SK-N-SH (cell line): ENCODE data around the gene MAD2L2. TPM values are rescaled to one million over a fixed set of nuclear protein-coding genes. Genes with fewer than 3 reads are reported as not detected.

ENCODE experiments used
- CTCF ChIA-PET: fragments of 300-600, 350-600 bp; formaldehyde crosslinking; extraction: SDS; loops from one replicate; lab custom pipeline; 2021; lab: Yijun Ruan, JAX
- POLR2A ChIA-PET: fragments of 350-600 bp; sonication (Branson Sonifier 250); formaldehyde crosslinking; extraction: SDS; loops from one replicate; lab custom pipeline; 2020; ENCODE audit warnings: antibody characterized with exemption, inconsistent platforms; lab: Yijun Ruan, JAX
- DNase-seq: peaks from one replicate; pipeline ENCODE4 v3.0.0; 2012
- H2AFZ ChIP-seq: fragments of 200-600 bp; sonication (generic); 2 replicates; pipeline ENCODE4 v1.8.1; 2016; ENCODE audit warnings: antibody characterized with exemption, mild to moderate bottlenecking, low read depth
- H3F3A ChIP-seq: fragments of 200-600 bp; sonication (generic); replicated peaks from 2 replicates; pipeline ENCODE3; 2016; ENCODE audit warnings: antibody characterized with exemption, mild to moderate bottlenecking; ENCODE audit not compliant: insufficient read depth
- H3K27ac ChIP-seq, 2 experiments: fragments of 200-500 bp in 1 of 2; fragments of 200-600 bp in 1 of 2; sonication (Bioruptor generic) in 1 of 2; sonication (generic), shearing (Covaris generic) in 1 of 2; 2 replicates each; pipeline versions ENCODE4 v1.5.1 to v1.6.1; 2014 to 2016; ENCODE audit warnings: low read depth in 2 of 2, inconsistent platforms in 1 of 2, low read length in 1 of 2, mild to moderate bottlenecking in 1 of 2, mixed read lengths in 1 of 2
- H3K27me3 ChIP-seq: fragments of 200-600 bp; sonication (generic), shearing (Covaris generic); 2 replicates; pipeline ENCODE4 v1.6.1; 2016; ENCODE audit warnings: mixed run types; ENCODE audit not compliant: insufficient read depth
- H3K36me3 ChIP-seq, 2 experiments: fragments of 200-500 bp in 1 of 2; fragments of 200-600 bp in 1 of 2; sonication (Bioruptor generic) in 1 of 2; sonication (generic) in 1 of 2; replicated peaks in 1 of 2; 2 replicates each; pipeline versions ENCODE3 to v1.5.1; 2014 to 2016; ENCODE audit warnings: low read length in 1 of 2, mild to moderate bottlenecking in 1 of 2; ENCODE audit not compliant: insufficient read depth in 2 of 2, control insufficient read depth in 1 of 2
- H3K4me1 ChIP-seq, 2 experiments: fragments of 200-500 bp in 1 of 2; fragments of 200-600 bp in 1 of 2; sonication (Bioruptor generic) in 1 of 2; sonication (generic), shearing (Covaris generic) in 1 of 2; 2 replicates each; pipeline versions ENCODE4 v1.5.1 to v1.6.1; 2014 to 2016; ENCODE audit warnings: low read depth in 1 of 2, low read length in 1 of 2, mixed run types in 1 of 2; ENCODE audit not compliant: insufficient read depth in 2 of 2, control insufficient read depth in 1 of 2
- H3K4me2 ChIP-seq: fragments of 200-600 bp; sonication (generic), shearing (Covaris generic); 2 replicates; pipeline ENCODE4 v1.6.1; 2017; ENCODE audit warnings: mixed run types
- H3K4me3 ChIP-seq, 2 experiments: fragments of 200-500 bp in 1 of 2; fragments of 200-600 bp in 1 of 2; sonication (Bioruptor generic) in 1 of 2; sonication (generic), shearing (Covaris generic) in 1 of 2; 2 replicates each; pipeline versions ENCODE4 v1.5.1 to v1.8.1; 2014 to 2016; ENCODE audit warnings: low read depth in 2 of 2, inconsistent platforms in 1 of 2, low read length in 1 of 2, mild to moderate bottlenecking in 1 of 2, mixed read lengths in 1 of 2, moderate library complexity in 1 of 2
- H3K79me2 ChIP-seq: fragments of 200-600 bp; sonication (generic); 2 replicates; pipeline ENCODE4 v1.8.1; 2017; ENCODE audit warnings: mild to moderate bottlenecking; ENCODE audit not compliant: insufficient read depth
- H3K9ac ChIP-seq: fragments of 200-600 bp; sonication (generic); 2 replicates; pipeline ENCODE4 v1.6.1; 2017; ENCODE audit warnings: mixed run types
- H3K9me2 ChIP-seq: fragments of 200-600 bp; sonication (generic); 2 replicates; pipeline ENCODE4 v1.6.1; 2017; ENCODE audit warnings: mixed run types
- H3K9me3 ChIP-seq: fragments of 200-600 bp; sonication (generic); 2 replicates; pipeline ENCODE4 v1.6.1; 2017; ENCODE audit warnings: mixed run types, mild to moderate bottlenecking, moderate library complexity
- H4K20me1 ChIP-seq: fragments of 200-600 bp; sonication (generic); 2 replicates; pipeline ENCODE4 v1.6.1; 2017; ENCODE audit warnings: mild to moderate bottlenecking, mixed run types; ENCODE audit not compliant: insufficient read depth
- CHD2 ChIP-seq: fragments of 150-350 bp; IDR thresholded peaks from 2 replicates; pipeline ENCODE4 v1.6.1; 2018; ENCODE audit warnings: low read length; ENCODE audit not compliant: partially characterized antibody
- ELF1 ChIP-seq: IDR thresholded peaks from 2 replicates; pipeline ENCODE4 v1.4.0; 2012
- FOXJ3 ChIP-seq: sonication (generic); formaldehyde crosslinking; IDR thresholded peaks from 2 replicates; pipeline ENCODE4 v1.5.1; 2020; ENCODE audit warnings: mild to moderate bottlenecking, missing genetic modification reagents
- FOXM1 ChIP-seq: IDR thresholded peaks from 2 replicates; pipeline ENCODE4 v1.4.0; 2012; ENCODE audit warnings: low read depth, mild to moderate bottlenecking
- JUND ChIP-seq: IDR thresholded peaks from 2 replicates; pipeline ENCODE4 v1.4.0; 2012
- MXI1 ChIP-seq: IDR thresholded peaks from 2 replicates; pipeline ENCODE4 v1.6.1; 2012; ENCODE audit warnings: mild to moderate bottlenecking, low read depth, low read length, improper control_type of control experiment
- NFIC ChIP-seq: IDR thresholded peaks from 2 replicates; pipeline ENCODE4 v1.4.0; 2012; ENCODE audit warnings: borderline replicate concordance
- NRF1 ChIP-seq: IDR thresholded peaks from 2 replicates; pipeline ENCODE4 v1.6.1; 2012; ENCODE audit warnings: low read depth, mild to moderate bottlenecking, low read length
- RCOR1 ChIP-seq: fragments of 150-350 bp; IDR thresholded peaks from 2 replicates; pipeline ENCODE4 v1.6.1; 2017; ENCODE audit warnings: antibody characterized with exemption, low read length
- SIN3A ChIP-seq: IDR thresholded peaks from 2 replicates; pipeline ENCODE4 v1.6.1; 2012; ENCODE audit warnings: low read depth, mild to moderate bottlenecking, low read length, moderate library complexity, borderline replicate concordance
- TAF1 ChIP-seq: IDR thresholded peaks from 2 replicates; pipeline ENCODE4 v1.6.1; 2012; ENCODE audit warnings: low read depth, mild to moderate bottlenecking, low read length, moderate library complexity, borderline replicate concordance
- WGBS: methylation state at CpG from one replicate; pipeline ENCODE4 v1.1.6; 2017; ENCODE audit warnings: low lambda C conversion rate; 5-methylcytosine and 5-hydroxymethylcytosine counted together
- polyA plus RNA-seq, 3 experiments: library from polyadenylated mRNA; depleted of rRNA; stranded (reverse); fragments of >200 nt; gene quantifications; 2 replicates each; pipeline ENCODE4 v1.2.3, GENCODE V29; 2012
- TF ChIP-seq, protein P1 (sequence below): IDR thresholded peaks from 2 replicates; pipeline ENCODE4 v1.6.1; 2012; ENCODE audit warnings: mild to moderate bottlenecking, low read depth, low read length, moderate library complexity
- TF ChIP-seq, protein P2 (sequence below): fragments of 200-600 bp; sonication (generic); IDR thresholded peaks from 2 replicates; pipeline ENCODE4 v1.6.1; 2017; ENCODE audit warnings: antibody characterized with exemption, mild to moderate bottlenecking, moderate library complexity
- TF ChIP-seq, protein P3 (sequence below): fragments of 150-350 bp; IDR thresholded peaks from 2 replicates; pipeline ENCODE4 v1.6.1; 2017; ENCODE audit warnings: antibody characterized with exemption, low read length, low read depth, borderline replicate concordance

The MAD2L2 gene
- polyA plus RNA-seq, 1 of the 3 experiments (the other 2 are of a cell fraction): 94.0 TPM

DNA sequence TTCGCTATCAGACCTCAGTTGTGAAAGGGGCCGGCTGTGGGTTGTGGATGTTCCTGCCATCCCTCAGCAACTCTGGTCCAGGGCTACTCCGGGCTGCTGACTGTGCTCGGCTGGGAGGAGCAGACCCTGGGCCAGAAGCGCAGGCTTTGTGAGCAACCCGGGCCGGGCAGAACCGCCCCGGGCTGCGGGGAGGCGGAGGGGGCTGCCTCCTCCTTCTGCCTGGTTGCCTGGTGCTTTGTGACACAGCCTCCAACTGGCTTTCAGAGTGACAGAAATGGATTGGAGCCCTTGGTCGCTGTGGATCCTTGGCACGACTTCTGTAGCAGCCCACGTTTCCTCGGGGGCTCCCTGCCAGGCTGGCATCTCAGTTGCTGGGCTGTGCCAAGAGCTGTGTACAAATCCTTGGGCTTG is 20.6 kb upstream of the MAD2L2 start:
- Histone ChIP-seq H3F3A (no peaks in the 10 kb centered on the region), H2AFZ (peak overlapping the region; percentile 62; the same call in 1 of the 2 replicates), H3K9me3 (no peaks in the 10 kb centered on the region), H4K20me1 (no peaks in the 10 kb centered on the region), H3K4me1 (peaks cover 0 to 9% of the 10 kb centered on the region in 2 experiments; a peak in 1 of 4 replicates), H3K27me3 (no peaks in the 10 kb centered on the region; the same call in 1 of the 2 replicates), H3K9me2 (no peaks in the 10 kb centered on the region), H3K4me3 (no peak overlapping the region), H3K4me2 (peak overlapping the region; percentile 56), H3K36me3 (no peaks in the 10 kb centered on the region), H3K9ac (no peak overlapping the region), H3K79me2 (no peaks in the 10 kb centered on the region), H3K27ac (no peak overlapping the region)
- TF ChIP-seq ELF1 (no peak), RCOR1 (no peak), FOXM1 (no peak), MXI1 (no peak), FOXJ3 (CRISPR knock-in tag) (no peak)
- TF ChIP-seq, protein P1, sequence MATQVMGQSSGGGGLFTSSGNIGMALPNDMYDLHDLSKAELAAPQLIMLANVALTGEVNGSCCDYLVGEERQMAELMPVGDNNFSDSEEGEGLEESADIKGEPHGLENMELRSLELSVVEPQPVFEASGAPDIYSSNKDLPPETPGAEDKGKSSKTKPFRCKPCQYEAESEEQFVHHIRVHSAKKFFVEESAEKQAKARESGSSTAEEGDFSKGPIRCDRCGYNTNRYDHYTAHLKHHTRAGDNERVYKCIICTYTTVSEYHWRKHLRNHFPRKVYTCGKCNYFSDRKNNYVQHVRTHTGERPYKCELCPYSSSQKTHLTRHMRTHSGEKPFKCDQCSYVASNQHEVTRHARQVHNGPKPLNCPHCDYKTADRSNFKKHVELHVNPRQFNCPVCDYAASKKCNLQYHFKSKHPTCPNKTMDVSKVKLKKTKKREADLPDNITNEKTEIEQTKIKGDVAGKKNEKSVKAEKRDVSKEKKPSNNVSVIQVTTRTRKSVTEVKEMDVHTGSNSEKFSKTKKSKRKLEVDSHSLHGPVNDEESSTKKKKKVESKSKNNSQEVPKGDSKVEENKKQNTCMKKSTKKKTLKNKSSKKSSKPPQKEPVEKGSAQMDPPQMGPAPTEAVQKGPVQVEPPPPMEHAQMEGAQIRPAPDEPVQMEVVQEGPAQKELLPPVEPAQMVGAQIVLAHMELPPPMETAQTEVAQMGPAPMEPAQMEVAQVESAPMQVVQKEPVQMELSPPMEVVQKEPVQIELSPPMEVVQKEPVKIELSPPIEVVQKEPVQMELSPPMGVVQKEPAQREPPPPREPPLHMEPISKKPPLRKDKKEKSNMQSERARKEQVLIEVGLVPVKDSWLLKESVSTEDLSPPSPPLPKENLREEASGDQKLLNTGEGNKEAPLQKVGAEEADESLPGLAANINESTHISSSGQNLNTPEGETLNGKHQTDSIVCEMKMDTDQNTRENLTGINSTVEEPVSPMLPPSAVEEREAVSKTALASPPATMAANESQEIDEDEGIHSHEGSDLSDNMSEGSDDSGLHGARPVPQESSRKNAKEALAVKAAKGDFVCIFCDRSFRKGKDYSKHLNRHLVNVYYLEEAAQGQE: no peak
- peak; percentile 75 for DNase-seq
- POLR2A ChIA-PET: interaction anchor here (1.0 kb wide), 1 partner anchor 38 kb away, joined by 3 read pairs; the partner anchor contains the start of gene FBXO6
- CTCF ChIA-PET: interaction anchor here (1.5 to 3.9 kb wide), 6 partner anchors 8 to 56 kb away, joined by 6 to 16 read pairs (median 11); partner anchors contain the start of genes DRAXIN and FBXO6
- 8% methylated on average over 8 of the region's 15 CpGs for WGBS

DNA sequence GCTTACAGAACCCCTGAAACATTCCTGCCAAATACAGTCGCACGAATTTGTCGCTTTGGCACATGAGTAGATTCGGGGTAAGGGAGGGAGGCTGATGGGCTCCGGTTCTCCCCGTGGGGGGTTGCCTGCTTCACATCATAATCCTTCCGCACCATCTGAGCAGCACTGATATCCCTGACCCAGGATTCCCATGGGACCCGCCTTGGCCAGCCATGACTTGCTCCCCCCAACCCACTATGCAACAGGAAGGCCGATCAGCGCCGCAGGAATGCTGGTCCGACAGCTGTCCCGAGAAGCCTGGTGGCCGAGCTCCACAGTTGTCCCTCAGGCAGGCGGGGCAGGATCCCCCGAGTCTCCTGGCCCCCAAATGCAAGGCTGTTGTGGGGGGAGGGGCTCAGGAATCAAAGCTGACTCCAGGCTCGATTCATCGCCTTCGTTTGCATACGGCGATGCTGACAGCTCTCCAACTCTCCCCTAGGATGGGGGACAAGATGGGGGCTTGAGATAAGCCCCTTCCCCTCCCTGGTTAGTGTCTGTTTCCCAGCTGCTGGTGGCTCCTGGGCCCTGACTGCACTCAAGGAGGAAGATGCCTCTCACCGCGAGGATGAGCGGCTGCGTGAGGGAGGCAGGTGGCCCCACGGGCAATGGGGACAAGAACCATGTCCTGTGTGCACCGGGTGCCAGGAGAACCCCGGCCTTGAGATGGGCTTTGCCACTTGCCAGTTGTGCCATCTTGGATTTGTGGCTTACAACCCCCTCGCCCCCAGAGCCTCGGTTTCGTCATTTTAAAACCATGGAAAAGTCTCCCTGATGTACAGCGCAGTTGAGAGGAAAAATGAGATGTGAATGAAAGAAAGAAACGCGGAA is 19.9 kb upstream of the MAD2L2 start:
- DNase-seq: no peak
- Histone ChIP-seq H3K27ac (no peak overlapping the region), H3K79me2 (no peaks in the 10 kb centered on the region), H3K9me2 (no peaks in the 10 kb centered on the region), H3K4me1 (peaks cover 0 to 9% of the 10 kb centered on the region in 2 experiments; a peak in 1 of 4 replicates), H3K4me3 (no peak overlapping the region), H3K9ac (no peak overlapping the region), H2AFZ (no peak overlapping the region), H3K4me2 (peak overlapping the region; percentile 56), H4K20me1 (no peaks in the 10 kb centered on the region), H3F3A (no peaks in the 10 kb centered on the region), H3K27me3 (no peaks in the 10 kb centered on the region; the same call in 1 of the 2 replicates), H3K36me3 (no peaks in the 10 kb centered on the region), H3K9me3 (no peaks in the 10 kb centered on the region)
- 50% methylated on average over 20 of the region's 34 CpGs for WGBS
- ChIA-PET POLR2A (no interaction called here), CTCF (interaction anchor here (0.9 to 3.9 kb wide), 8 partner anchors 9 to 56 kb away, joined by 4 to 16 read pairs (median 11); partner anchors contain the start of genes DRAXIN and FBXO6)
- TF ChIP-seq NRF1: no peak
- no peak for TF ChIP-seq JUND
- TF ChIP-seq MXI1: no peak
- TF ChIP-seq, protein P2, sequence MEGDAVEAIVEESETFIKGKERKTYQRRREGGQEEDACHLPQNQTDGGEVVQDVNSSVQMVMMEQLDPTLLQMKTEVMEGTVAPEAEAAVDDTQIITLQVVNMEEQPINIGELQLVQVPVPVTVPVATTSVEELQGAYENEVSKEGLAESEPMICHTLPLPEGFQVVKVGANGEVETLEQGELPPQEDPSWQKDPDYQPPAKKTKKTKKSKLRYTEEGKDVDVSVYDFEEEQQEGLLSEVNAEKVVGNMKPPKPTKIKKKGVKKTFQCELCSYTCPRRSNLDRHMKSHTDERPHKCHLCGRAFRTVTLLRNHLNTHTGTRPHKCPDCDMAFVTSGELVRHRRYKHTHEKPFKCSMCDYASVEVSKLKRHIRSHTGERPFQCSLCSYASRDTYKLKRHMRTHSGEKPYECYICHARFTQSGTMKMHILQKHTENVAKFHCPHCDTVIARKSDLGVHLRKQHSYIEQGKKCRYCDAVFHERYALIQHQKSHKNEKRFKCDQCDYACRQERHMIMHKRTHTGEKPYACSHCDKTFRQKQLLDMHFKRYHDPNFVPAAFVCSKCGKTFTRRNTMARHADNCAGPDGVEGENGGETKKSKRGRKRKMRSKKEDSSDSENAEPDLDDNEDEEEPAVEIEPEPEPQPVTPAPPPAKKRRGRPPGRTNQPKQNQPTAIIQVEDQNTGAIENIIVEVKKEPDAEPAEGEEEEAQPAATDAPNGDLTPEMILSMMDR: no peak
- TF ChIP-seq, protein P1: no peak
- TF ChIP-seq SIN3A: no peak
- TF ChIP-seq, protein P3, sequence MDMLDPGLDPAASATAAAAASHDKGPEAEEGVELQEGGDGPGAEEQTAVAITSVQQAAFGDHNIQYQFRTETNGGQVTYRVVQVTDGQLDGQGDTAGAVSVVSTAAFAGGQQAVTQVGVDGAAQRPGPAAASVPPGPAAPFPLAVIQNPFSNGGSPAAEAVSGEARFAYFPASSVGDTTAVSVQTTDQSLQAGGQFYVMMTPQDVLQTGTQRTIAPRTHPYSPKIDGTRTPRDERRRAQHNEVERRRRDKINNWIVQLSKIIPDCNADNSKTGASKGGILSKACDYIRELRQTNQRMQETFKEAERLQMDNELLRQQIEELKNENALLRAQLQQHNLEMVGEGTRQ: no peak
- no peak for TF ChIP-seq CHD2
- no peak for TF ChIP-seq FOXJ3 (CRISPR knock-in tag)
- no peak for TF ChIP-seq NFIC
- no peak for TF ChIP-seq TAF1
